Endothelial cell of umbilical vein (primary cell): ENCODE measurements around the gene LRIG1.

Experiments
- EZH2 ChIP-seq: IDR thresholded peaks from 2 replicates; pipeline ENCODE4 v1.6.1; 2012; ENCODE audit warnings: borderline replicate concordance, low read depth, mild to moderate bottlenecking, moderate library complexity, low read length, inconsistent platforms; ENCODE audit not compliant: severe bottlenecking
- GATA2 ChIP-seq: IDR thresholded peaks from 2 replicates; pipeline ENCODE4 v1.7.0; 2011; ENCODE audit warnings: low read depth, mild to moderate bottlenecking, moderate library complexity, mixed read lengths, low read length; ENCODE audit not compliant: insufficient read length, insufficient read depth
- MYC ChIP-seq: IDR thresholded peaks from one replicate; pipeline ENCODE4 v1.6.1; 2011; ENCODE audit warnings: mild to moderate bottlenecking, low read depth, low read length
- POLR2A ChIP-seq: IDR thresholded peaks from 2 replicates; pipeline ENCODE4 v1.6.1; 2012; ENCODE audit warnings: low read depth, mild to moderate bottlenecking, control low read depth, low read length
- POLR2AphosphoS5 ChIP-seq: IDR thresholded peaks from 2 replicates; pipeline ENCODE4 v1.6.1; 2012; ENCODE audit warnings: low read depth, mild to moderate bottlenecking, control low read depth, low read length, moderate library complexity; ENCODE audit not compliant: insufficient read depth
- TF ChIP-seq, protein P1 (sequence below), 2 donors: IDR thresholded peaks; 1 replicate in 1 of 2; 2 replicates in 1 of 2; pipeline ENCODE4 v1.5.1; 2011; ENCODE audit warnings: low read length in 2 of 2, mild to moderate bottlenecking in 2 of 2, moderate library complexity in 2 of 2, control low read depth in 1 of 2, inconsistent platforms in 1 of 2, low read depth in 1 of 2; ENCODE audit not compliant: insufficient read depth in 1 of 2; ENCODE audit errors: extremely low read depth in 1 of 2
- TF ChIP-seq, protein P2 (sequence below): IDR thresholded peaks from 2 replicates; pipeline ENCODE4 v1.6.1; 2011; ENCODE audit not compliant: insufficient read depth, insufficient read length

DNA sequence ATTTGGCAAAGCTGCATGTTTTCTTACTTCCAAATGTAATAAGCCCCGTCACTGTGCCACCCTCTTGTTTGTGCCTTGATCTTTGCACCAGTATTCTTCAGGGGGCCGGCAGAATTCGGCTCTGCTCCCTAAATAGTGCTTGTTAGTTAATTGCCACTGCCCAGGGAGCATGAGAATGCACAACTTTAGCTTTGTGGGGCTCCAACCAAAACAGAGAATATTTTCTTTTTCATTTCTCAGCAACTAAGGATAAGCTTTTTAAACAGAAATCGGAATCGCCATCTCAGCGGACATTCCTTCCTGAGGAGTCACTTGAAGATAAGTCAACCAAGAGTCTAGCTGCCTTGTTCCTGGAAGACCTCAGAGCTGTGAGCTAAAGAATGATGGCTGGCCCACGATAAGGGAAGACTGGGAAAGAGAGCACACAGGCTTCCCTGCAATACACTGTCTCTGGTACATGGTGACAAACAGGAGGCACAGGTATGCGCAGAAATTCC, 106.0 kb downstream of the LRIG1 start:
- TF ChIP-seq, protein P1, sequence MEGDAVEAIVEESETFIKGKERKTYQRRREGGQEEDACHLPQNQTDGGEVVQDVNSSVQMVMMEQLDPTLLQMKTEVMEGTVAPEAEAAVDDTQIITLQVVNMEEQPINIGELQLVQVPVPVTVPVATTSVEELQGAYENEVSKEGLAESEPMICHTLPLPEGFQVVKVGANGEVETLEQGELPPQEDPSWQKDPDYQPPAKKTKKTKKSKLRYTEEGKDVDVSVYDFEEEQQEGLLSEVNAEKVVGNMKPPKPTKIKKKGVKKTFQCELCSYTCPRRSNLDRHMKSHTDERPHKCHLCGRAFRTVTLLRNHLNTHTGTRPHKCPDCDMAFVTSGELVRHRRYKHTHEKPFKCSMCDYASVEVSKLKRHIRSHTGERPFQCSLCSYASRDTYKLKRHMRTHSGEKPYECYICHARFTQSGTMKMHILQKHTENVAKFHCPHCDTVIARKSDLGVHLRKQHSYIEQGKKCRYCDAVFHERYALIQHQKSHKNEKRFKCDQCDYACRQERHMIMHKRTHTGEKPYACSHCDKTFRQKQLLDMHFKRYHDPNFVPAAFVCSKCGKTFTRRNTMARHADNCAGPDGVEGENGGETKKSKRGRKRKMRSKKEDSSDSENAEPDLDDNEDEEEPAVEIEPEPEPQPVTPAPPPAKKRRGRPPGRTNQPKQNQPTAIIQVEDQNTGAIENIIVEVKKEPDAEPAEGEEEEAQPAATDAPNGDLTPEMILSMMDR (IDR thresholded peaks at IDR 0.05; ENCODE audit: extremely low read depth in 1 of 2, insufficient read depth in 1 of 2, low read depth in 1 of 2, low read length in 2 of 2), result no peak
- peak; percentile 90 for TF ChIP-seq GATA2
- no peak for TF ChIP-seq POLR2A
- no peak for TF ChIP-seq MYC
- no peak for TF ChIP-seq POLR2AphosphoS5
- no peak for TF ChIP-seq EZH2
- TF ChIP-seq, protein P2, sequence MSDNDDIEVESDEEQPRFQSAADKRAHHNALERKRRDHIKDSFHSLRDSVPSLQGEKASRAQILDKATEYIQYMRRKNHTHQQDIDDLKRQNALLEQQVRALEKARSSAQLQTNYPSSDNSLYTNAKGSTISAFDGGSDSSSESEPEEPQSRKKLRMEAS, result no peak
